H1 (cell line): ENCODE results near the gene EPB41L4B. TPM values are rescaled to one million over a fixed set of nuclear protein-coding genes. Genes with fewer than 3 reads are reported as not detected.

Experiments used
- CTCF ChIA-PET: fragments of 300-600 bp; sonication (Branson Sonifier 250); formaldehyde crosslinking; loops from one replicate; lab custom pipeline; 2021; ENCODE audit not compliant: partially characterized antibody; lab: Charles Lee
- POLR2A ChIA-PET: fragments of 300-600 bp; sonication (Branson Sonifier 250); formaldehyde crosslinking; loops from one replicate; lab custom pipeline; 2021; ENCODE audit warnings: inconsistent platforms; ENCODE audit not compliant: partially characterized antibody; lab: Charles Lee
- DNase-seq, 2 experiments: peaks; one replicate each; pipeline versions ENCODE4 v3.0.0 to v3.0.0-alpha.2; 2010 to 2022; ENCODE audit warnings: low spot score in 2 of 2, low read depth in 1 of 2, mixed read lengths in 1 of 2
- FAIRE-seq: peaks from 2 replicates; lab custom pipeline; 2011; peaks lifted over from hg19 to GRCh38; lab: Jason Lieb, UNC
- H2AFZ ChIP-seq: 2 replicates; pipeline ENCODE4 v1.8.1; 2012; ENCODE audit warnings: low read length, inconsistent platforms
- H2AK5ac ChIP-seq: 2 replicates; pipeline ENCODE4 v1.6.1; 2013; ENCODE audit warnings: low read depth, low read length
- H2BK120ac ChIP-seq: replicated peaks from 2 replicates; pipeline ENCODE3; 2013; ENCODE audit warnings: low read depth, low read length, inconsistent platforms
- H2BK12ac ChIP-seq: 2 replicates; pipeline ENCODE4 v1.6.1; 2013; ENCODE audit warnings: low read depth, low read length
- H2BK15ac ChIP-seq: 2 replicates; pipeline ENCODE4 v1.6.1; 2013; ENCODE audit warnings: low read length
- H2BK20ac ChIP-seq: 2 replicates; pipeline ENCODE4 v1.6.1; 2013; ENCODE audit warnings: low read length
- H2BK5ac ChIP-seq: 2 replicates; pipeline ENCODE4 v1.6.1; 2013; ENCODE audit warnings: low read depth, low read length
- H3K14ac ChIP-seq: 2 replicates; pipeline ENCODE4 v1.6.1; 2013; ENCODE audit warnings: inconsistent platforms; ENCODE audit not compliant: insufficient read length
- H3K18ac ChIP-seq: 2 replicates; pipeline ENCODE4 v1.6.1; 2013; ENCODE audit warnings: low read length; ENCODE audit errors: extremely low read depth
- H3K23ac ChIP-seq: 2 replicates; pipeline ENCODE4 v1.6.1; 2013; ENCODE audit warnings: inconsistent platforms; ENCODE audit not compliant: insufficient read length
- H3K23me2 ChIP-seq: 2 replicates; pipeline ENCODE4 v1.6.1; 2013; ENCODE audit warnings: low read depth, low read length
- H3K27ac ChIP-seq: 2 replicates; pipeline ENCODE4 v1.6.1; 2011; ENCODE audit warnings: low read depth, low read length, inconsistent platforms
- H3K27me3 ChIP-seq, 4 experiments: replicated peaks in 1 of 4; 1 replicate in 1 of 4; 2 replicates in 3 of 4; pipeline versions ENCODE4 v1.6.1 to v1.8.1; 2011 to 2013; ENCODE audit warnings: low read length in 3 of 4, mild to moderate bottlenecking in 3 of 4, inconsistent platforms in 2 of 4, mixed read lengths in 2 of 4, moderate library complexity in 1 of 4; ENCODE audit not compliant: control insufficient read depth in 3 of 4, insufficient read depth in 3 of 4; ENCODE audit errors: extremely low read depth in 1 of 4
- H3K36me3 ChIP-seq, 4 experiments: 2 replicates each; pipeline versions ENCODE4 v1.6.1 to v1.8.1; 2011 to 2013; ENCODE audit warnings: mild to moderate bottlenecking in 4 of 4, low read length in 3 of 4, moderate library complexity in 2 of 4, control low read depth in 1 of 4, inconsistent platforms in 1 of 4; ENCODE audit not compliant: insufficient read depth in 4 of 4, control insufficient read depth in 2 of 4
- H3K4ac ChIP-seq: replicated peaks from 2 replicates; pipeline ENCODE3; 2013; ENCODE audit warnings: low read length, low read depth, mixed read lengths, inconsistent platforms; ENCODE audit not compliant: insufficient read length
- H3K4me1 ChIP-seq, 4 experiments: replicated peaks in 1 of 4; 1 replicate in 1 of 4; 2 replicates in 3 of 4; pipeline versions ENCODE4 v1.6.1 to v1.8.1; 2011 to 2013; ENCODE audit warnings: low read length in 3 of 4, inconsistent platforms in 2 of 4, mixed read lengths in 1 of 4; ENCODE audit not compliant: insufficient read depth in 4 of 4, control insufficient read depth in 3 of 4
- H3K4me2 ChIP-seq, 2 experiments: 2 replicates each; pipeline versions ENCODE4 v1.6.1 to v1.8.1; 2011 to 2013; ENCODE audit warnings: low read depth in 2 of 2, low read length in 2 of 2, control low read depth in 1 of 2, inconsistent platforms in 1 of 2, mild to moderate bottlenecking in 1 of 2; ENCODE audit not compliant: insufficient read depth in 1 of 2
- H3K4me3 ChIP-seq, 4 experiments: fragments of 200-600, 300-600 bp in 1 of 4; sonication (generic), shearing (Covaris generic), sonication (Bioruptor Twin) in 1 of 4; 2 replicates each; pipeline versions ENCODE4 v1.5.1 to v1.8.1; 2011 to 2016; ENCODE audit warnings: low read length in 4 of 4, low read depth in 3 of 4, control low read depth in 2 of 4, inconsistent platforms in 2 of 4, mild to moderate bottlenecking in 2 of 4, mixed read lengths in 1 of 4, moderate library complexity in 1 of 4; ENCODE audit not compliant: insufficient read depth in 2 of 4; ENCODE audit errors: extremely low read depth in 1 of 4
- H3K56ac ChIP-seq: replicated peaks from 2 replicates; pipeline ENCODE3; 2013; ENCODE audit warnings: low read depth, mild to moderate bottlenecking, mixed read lengths, low read length, inconsistent platforms; ENCODE audit not compliant: insufficient read length
- H3K79me1 ChIP-seq: 2 replicates; pipeline ENCODE4 v1.6.1; 2013; ENCODE audit warnings: low read depth, low read length, control low read depth
- H3K79me2 ChIP-seq, 2 experiments: 2 replicates each; pipeline versions ENCODE4 v1.6.1 to v1.8.1; 2012 to 2013; ENCODE audit warnings: low read length in 2 of 2, mild to moderate bottlenecking in 2 of 2, inconsistent platforms in 1 of 2; ENCODE audit not compliant: insufficient read depth in 2 of 2, control insufficient read depth in 1 of 2
- H3K9ac ChIP-seq, 4 experiments: replicated peaks in 1 of 4; 1 replicate in 1 of 4; 2 replicates in 3 of 4; pipeline versions ENCODE4 v1.6.1 to v1.8.1; 2011 to 2013; ENCODE audit warnings: low read depth in 3 of 4, low read length in 3 of 4, control low read depth in 2 of 4, mild to moderate bottlenecking in 2 of 4, moderate library complexity in 2 of 4, inconsistent platforms in 1 of 4; ENCODE audit errors: extremely low read depth in 1 of 4
- H3K9me3 ChIP-seq, 2 experiments: 2 replicates each; pipeline versions ENCODE4 v1.6.1 to v1.8.1; 2012 to 2013; ENCODE audit warnings: mild to moderate bottlenecking in 2 of 2, moderate library complexity in 2 of 2, control low read depth in 1 of 2, inconsistent platforms in 1 of 2, low read depth in 1 of 2, low read length in 1 of 2, mixed read lengths in 1 of 2; ENCODE audit not compliant: insufficient read depth in 2 of 2
- H4K20me1 ChIP-seq, 2 experiments: replicated peaks in 1 of 2; 2 replicates each; pipeline versions ENCODE3 to v1.8.1; 2011 to 2013; ENCODE audit warnings: inconsistent platforms in 2 of 2, low read length in 2 of 2, mild to moderate bottlenecking in 1 of 2; ENCODE audit not compliant: insufficient read depth in 2 of 2, control insufficient read depth in 1 of 2
- H4K5ac ChIP-seq: 2 replicates; pipeline ENCODE4 v1.6.1; 2013; ENCODE audit warnings: low read length, low read depth, mixed read lengths, inconsistent platforms; ENCODE audit not compliant: insufficient read length
- H4K8ac ChIP-seq: 2 replicates; pipeline ENCODE4 v1.8.0; 2013; ENCODE audit warnings: mild to moderate bottlenecking, moderate library complexity, low read length, inconsistent platforms; ENCODE audit not compliant: insufficient read depth; ENCODE audit errors: extremely low read depth
- H4K91ac ChIP-seq: replicated peaks from 2 replicates; pipeline ENCODE3; 2013; ENCODE audit warnings: low read length, mixed read lengths, inconsistent platforms; ENCODE audit not compliant: insufficient read length
- EGR1 ChIP-seq: IDR thresholded peaks from 2 replicates; pipeline ENCODE4 v1.6.1; 2011; ENCODE audit warnings: low read depth, low read length, borderline replicate concordance
- RXRA ChIP-seq: IDR thresholded peaks from 2 replicates; pipeline ENCODE4 v1.6.1; 2011; ENCODE audit warnings: low read depth, mild to moderate bottlenecking, low read length, moderate library complexity; ENCODE audit not compliant: insufficient read depth
- WGBS, 2 experiments: shearing (Covaris generic) in 1 of 2; methylation state at CpG; one replicate each; pipeline versions ENCODE4 v1.1.6 to v1.1.7; 2013 to 2015; ENCODE audit warnings: low lambda C conversion rate in 2 of 2, mixed read lengths in 2 of 2, inconsistent platforms in 1 of 2, low coverage in 1 of 2, missing lambda C conversion rate in 1 of 2; ENCODE audit not compliant: insufficient replicate concordance in 2 of 2, insufficient coverage in 1 of 2, insufficient read length in 1 of 2; ENCODE audit errors: extremely low coverage in 1 of 2, missing lambda C conversion rate in 1 of 2; 5-methylcytosine and 5-hydroxymethylcytosine counted together
- polyA plus RNA-seq, 7 experiments: library from polyadenylated mRNA; depleted of rRNA in 3 of 7; stranded (reverse) in 5 of 7; unstranded in 2 of 7; fragments of >200 nt in 5 of 7; fragments of 200-250 nt in 2 of 7; gene quantifications; 1 replicate in 5 of 7; 2 replicates in 1 of 7; 4 replicates in 1 of 7; pipeline versions ENCODE4 v1.2.1 to v1.2.3, GENCODE V29; 2011 to 2013; ENCODE audit warnings: missing spikeins in 2 of 7, mixed read lengths in 2 of 7
- total RNA-seq: library from RNA; stranded (reverse); fragmentation: NEBNext Ultra II Directional; extraction: Animal tissue kit (Norgen Biotek cat#: 25700); gene quantifications from 2 replicates; pipeline ENCODE4 v1.2.1, GENCODE V29; 2021

The EPB41L4B gene
- total and polyA plus RNA-seq, 2 of the 8 experiments (the other 6 are each of a cell fraction or from before 2014, with no cell fraction given): 11.9 to 25.0 TPM

DNA sequence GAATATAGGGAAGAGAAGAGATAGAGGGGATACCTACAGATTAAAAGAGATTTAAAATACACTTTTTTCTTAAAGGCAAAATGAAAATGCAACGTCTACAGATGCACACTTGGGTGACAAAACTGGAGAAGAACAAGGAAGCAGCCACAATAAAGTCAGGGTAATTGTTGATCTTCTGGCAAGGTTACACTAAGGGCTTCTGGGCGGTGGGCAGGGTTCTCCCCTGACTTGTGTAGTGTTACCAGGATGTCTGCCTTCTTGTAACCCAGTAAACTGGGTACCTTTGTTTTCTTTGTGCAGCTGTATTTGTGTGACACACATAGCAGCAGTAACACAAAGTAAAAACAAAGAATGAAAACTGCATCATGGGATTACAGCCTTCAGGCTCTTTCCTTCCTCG is 37.8 kb downstream of the EPB41L4B start:
- Histone ChIP-seq H3K4ac (no peak overlapping the region), H2BK120ac (no peak overlapping the region), H3K36me3 (0 out of 8 replicates have a peak, but pooled peaks cover 0 to 2% (median 0%) of the 10 kb centered on the region in 4 experiments), H3K4me2 (no peak overlapping the region), H3K14ac (no peak overlapping the region), H3K23me2 (peaks cover 2% of the 10 kb centered on the region; the same call in 1 of the 2 replicates), H2BK15ac (no peak overlapping the region), H3K79me1 (peaks cover 12% of the 10 kb centered on the region), H4K91ac (no peak overlapping the region), H4K8ac (no peak overlapping the region), H2AK5ac (no peak overlapping the region), H3K4me3 (no peak overlapping the region), H3K23ac (no peak overlapping the region), H3K79me2 (peaks cover 3 to 78% of the 10 kb centered on the region in 2 experiments), H2BK20ac (no peak overlapping the region), H4K20me1 (peaks cover 0 to 10% of the 10 kb centered on the region in 2 experiments), H4K5ac (no peak overlapping the region), H3K9ac (no peak overlapping the region), H3K27ac (no peak overlapping the region), H3K18ac (no peak overlapping the region), H2AFZ (no peak overlapping the region), H3K56ac (no peak overlapping the region), H3K27me3 (no peaks in the 10 kb centered on the region), H3K4me1 (no peaks in the 10 kb centered on the region; a peak in 1 of 7 replicates), H2BK5ac (no peak overlapping the region), H2BK12ac (no peak overlapping the region), H3K9me3 (no peaks in the 10 kb centered on the region)
- POLR2A ChIA-PET: no interaction called here
- 89% methylated on average over 3 of the region's 3 CpGs; no CpG with 5 or more reads in 1 of the 2 experiments for WGBS, 2 experiments
- FAIRE-seq (no peak), DNase-seq (no peak)
- no peak for TF ChIP-seq EGR1
- no peak for TF ChIP-seq RXRA
- CTCF ChIA-PET: interaction anchor here (0.6 to 1.4 kb wide), 3 partner anchors 15 to 24 kb away, joined by 3 to 4 read pairs (median 3); no protein-coding TSS in a partner anchor
